AG08395 (cell line): ENCODE data around the gene RNF2.
A peak's percentile ranks its signal among the peaks of the same experiment; 100 is the strongest.

Source experiments
- DNase-seq: peaks from one replicate; pipeline ENCODE4 v3.0.0; 2012; ENCODE audit warnings: mixed read lengths, low spot score

Gene RNF2

GRCh38 chr1:185096531-185096930 lies 51.2 kb downstream of the RNF2 start:
- DNase-seq, result no peak

- no peak for DNase-seq
Measured at GRCh38 chr1:185104083-185104482, 58.7 kb downstream of the RNF2 start.

- no peak for DNase-seq
Measured at GRCh38 chr1:185105121-185105520, 59.8 kb downstream of the RNF2 start.

GRCh38 chr1:185108321-185108720 lies 63.0 kb downstream of the RNF2 start:
- DNase-seq, result no peak

GRCh38 chr1:185110145-185110544 lies 64.8 kb downstream of the RNF2 start:
- no peak for DNase-seq

GRCh38 chr1:185111873-185112272 lies 66.5 kb downstream of the RNF2 start:
- DNase-seq, result no peak

GRCh38 chr1:185112356-185112755 lies 67.0 kb downstream of the RNF2 start:
- no peak for DNase-seq

- no peak for DNase-seq
Measured at GRCh38 chr1:185129708-185130107, 84.3 kb downstream of the RNF2 start.

GRCh38 chr1:185132534-185132933 lies 87.2 kb downstream of the RNF2 start:
- no peak for DNase-seq

GRCh38 chr1:185137896-185138545 lies 92.7 kb downstream of the RNF2 start:
- no peak for DNase-seq

- DNase-seq, result no peak
Measured at GRCh38 chr1:185139246-185139645, 93.9 kb downstream of the RNF2 start.

GRCh38 chr1:185144233-185144632 lies 98.9 kb downstream of the RNF2 start:
- peak; percentile 46 for DNase-seq

GRCh38 chr1:185151215-185151614 lies 105.9 kb downstream of the RNF2 start:
- no peak for DNase-seq
